Kidney epithelial cell (primary cell): ENCODE measurements around the gene CCDC3. TPM values are rescaled to one million over a fixed set of nuclear protein-coding genes. Genes with fewer than 3 reads are reported as not detected.

Experiments used
- DNase-seq: peaks from one replicate; pipeline ENCODE4 v3.0.0-alpha.2; 2010; ENCODE audit warnings: low read depth
- H3K27me3 ChIP-seq: 2 replicates; pipeline ENCODE4 v1.6.0; 2011; ENCODE audit warnings: low read length; ENCODE audit not compliant: control insufficient read depth, insufficient read depth
- H3K36me3 ChIP-seq: 2 replicates; pipeline ENCODE4 v1.5.1; 2011; ENCODE audit warnings: low read length; ENCODE audit not compliant: control insufficient read depth, insufficient read depth
- H3K4me3 ChIP-seq: 2 replicates; pipeline ENCODE4 v1.5.1; 2011; ENCODE audit warnings: low read depth, mild to moderate bottlenecking, control low read depth, low read length
- CTCF ChIP-seq: IDR thresholded peaks from 2 replicates; pipeline ENCODE4 v1.5.1; 2011; ENCODE audit warnings: mild to moderate bottlenecking, moderate library complexity, low read length, control low read depth, inconsistent platforms; ENCODE audit not compliant: insufficient read depth, poor library complexity, severe bottlenecking
- total RNA-seq: library from RNA; depleted of rRNA; stranded (reverse); fragments of >200 nt; gene quantifications from 2 replicates; pipeline ENCODE4 v1.2.3, GENCODE V29; 2015

Gene CCDC3
- total RNA-seq, 1 donor from 2014 or later: 0.17 TPM

GRCh38 chr10:12876266-12876665, 125.2 kb downstream of the CCDC3 start:
- peaks cover 2% of the 10 kb centered on the region for H3K27me3 ChIP-seq
- DNase-seq: no peak
- H3K36me3 ChIP-seq: no peaks in the 10 kb centered on the region
- TF ChIP-seq CTCF: no peak
- no peak overlapping the region for H3K4me3 ChIP-seq

DNA sequence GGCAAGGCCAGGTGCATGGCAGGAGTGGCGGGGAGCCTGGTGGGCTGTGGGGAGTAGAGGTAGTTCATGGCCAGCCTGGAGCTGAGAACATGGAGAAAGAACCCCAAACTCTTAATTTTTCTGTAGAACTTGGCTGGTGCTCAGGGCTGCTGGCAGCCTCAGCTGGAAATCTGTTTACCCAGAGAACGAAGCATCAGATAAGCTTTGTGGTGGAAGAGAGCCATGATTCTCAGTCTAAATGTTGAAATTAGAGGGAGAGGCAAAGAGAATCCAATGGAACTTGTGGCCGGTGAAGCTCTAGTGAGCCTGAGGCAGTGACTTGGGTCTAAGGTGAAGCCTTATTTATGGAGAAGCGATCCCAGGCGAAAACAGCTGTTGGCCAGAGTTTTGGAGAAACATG, 126.4 kb downstream of the CCDC3 start:
- Histone ChIP-seq H3K36me3 (no peaks in the 10 kb centered on the region), H3K4me3 (no peak overlapping the region), H3K27me3 (peaks cover 2% of the 10 kb centered on the region)
- no peak for TF ChIP-seq CTCF
- no peak for DNase-seq

DNA sequence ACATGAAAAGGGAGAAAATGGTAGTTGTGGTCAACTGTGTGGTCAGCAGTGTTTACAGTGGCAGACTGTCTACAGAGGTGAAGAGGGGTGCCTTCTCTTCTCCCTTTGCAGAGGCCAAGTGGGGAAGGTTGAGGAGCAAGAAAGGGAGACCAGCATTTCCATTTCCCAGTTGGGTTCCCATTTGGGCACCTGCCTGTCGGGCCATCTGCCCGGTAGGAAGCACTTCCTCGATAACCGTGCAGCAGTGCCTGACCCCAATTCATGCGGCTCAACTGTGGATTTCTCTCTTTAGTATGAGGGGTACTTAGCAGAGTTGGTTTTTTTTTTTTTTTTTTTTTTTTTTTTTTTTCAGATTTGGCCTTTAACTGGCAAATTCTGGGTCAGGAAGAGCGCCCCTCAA, 127.0 kb downstream of the CCDC3 start:
- H3K36me3 ChIP-seq: no peaks in the 10 kb centered on the region
- H3K4me3 ChIP-seq: no peak overlapping the region
- no peak for DNase-seq
- no peak for TF ChIP-seq CTCF
- peaks cover 2% of the 10 kb centered on the region for H3K27me3 ChIP-seq

GRCh38 chr10:12873172-12873571, 128.3 kb downstream of the CCDC3 start:
- H3K27me3 ChIP-seq: peaks cover 2% of the 10 kb centered on the region
- no peak for DNase-seq
- TF ChIP-seq CTCF: no peak

GRCh38 chr10:12872577-12872976, 128.9 kb downstream of the CCDC3 start:
- no peak for DNase-seq
- Histone ChIP-seq H3K4me3 (no peak overlapping the region), H3K36me3 (no peaks in the 10 kb centered on the region), H3K27me3 (peaks cover 2% of the 10 kb centered on the region)
- TF ChIP-seq CTCF: no peak

More at GRCh38 chr10:12873172-12873571, 128.3 kb downstream of the CCDC3 start:
- no peaks in the 10 kb centered on the region for H3K36me3 ChIP-seq
- H3K4me3 ChIP-seq: no peak overlapping the region

DNA sequence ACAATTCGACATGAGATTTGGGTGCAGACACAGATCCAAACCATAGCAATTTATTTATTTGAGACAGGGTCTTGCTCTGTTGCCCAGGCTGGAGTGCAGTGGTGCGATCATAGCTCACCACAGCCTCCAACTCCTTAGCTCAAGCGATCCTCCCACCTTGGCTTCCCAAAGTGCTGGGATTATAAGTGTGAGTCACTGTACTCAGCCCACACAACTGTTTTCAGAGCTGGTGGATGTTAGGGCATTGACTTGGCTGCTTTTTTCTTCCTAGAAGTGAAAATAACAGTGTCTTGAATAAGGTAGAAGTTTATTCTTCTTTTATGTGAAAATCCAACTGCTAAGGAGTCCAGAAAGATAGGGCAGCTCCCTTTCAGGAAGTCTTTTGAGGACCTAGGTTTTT, 132.1 kb downstream of the CCDC3 start:
- no peak overlapping the region for H3K4me3 ChIP-seq
- H3K27me3 ChIP-seq: peaks cover 2% of the 10 kb centered on the region
- TF ChIP-seq CTCF: no peak
- H3K36me3 ChIP-seq: no peaks in the 10 kb centered on the region
- no peak for DNase-seq
